Endothelial cell of umbilical vein (primary cell): ENCODE data around the gene MINK1.

Experiments used
- CTCF ChIP-seq, 2 donors: IDR thresholded peaks; 1 replicate in 1 of 2; 2 replicates in 1 of 2; pipeline ENCODE4 v1.5.1; 2011; ENCODE audit warnings: low read length in 2 of 2, mild to moderate bottlenecking in 2 of 2, moderate library complexity in 2 of 2, control low read depth in 1 of 2, inconsistent platforms in 1 of 2, low read depth in 1 of 2; ENCODE audit not compliant: insufficient read depth in 1 of 2; ENCODE audit errors: extremely low read depth in 1 of 2
- EZH2 ChIP-seq: IDR thresholded peaks from 2 replicates; pipeline ENCODE4 v1.6.1; 2012; ENCODE audit warnings: borderline replicate concordance, low read depth, mild to moderate bottlenecking, moderate library complexity, low read length, inconsistent platforms; ENCODE audit not compliant: severe bottlenecking
- POLR2A ChIP-seq: IDR thresholded peaks from 2 replicates; pipeline ENCODE4 v1.6.1; 2012; ENCODE audit warnings: low read depth, mild to moderate bottlenecking, control low read depth, low read length
- TF ChIP-seq, protein P1 (sequence below): IDR thresholded peaks from 2 replicates; pipeline ENCODE4 v1.6.1; 2011; ENCODE audit not compliant: insufficient read depth, insufficient read length

GRCh38 chr17:4879601-4880000, 46.5 kb downstream of the MINK1 start:
- TF ChIP-seq POLR2A (no peak), CTCF (IDR thresholded peaks at IDR 0.05; ENCODE audit: extremely low read depth in 1 of 2, insufficient read depth in 1 of 2, low read depth in 1 of 2, low read length in 2 of 2) (no peak), EZH2 (no peak)
- TF ChIP-seq, protein P1, sequence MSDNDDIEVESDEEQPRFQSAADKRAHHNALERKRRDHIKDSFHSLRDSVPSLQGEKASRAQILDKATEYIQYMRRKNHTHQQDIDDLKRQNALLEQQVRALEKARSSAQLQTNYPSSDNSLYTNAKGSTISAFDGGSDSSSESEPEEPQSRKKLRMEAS: no peak
